Measurements from ENCODE around the gene ARMH4.

ARMH4 gene

DNA sequence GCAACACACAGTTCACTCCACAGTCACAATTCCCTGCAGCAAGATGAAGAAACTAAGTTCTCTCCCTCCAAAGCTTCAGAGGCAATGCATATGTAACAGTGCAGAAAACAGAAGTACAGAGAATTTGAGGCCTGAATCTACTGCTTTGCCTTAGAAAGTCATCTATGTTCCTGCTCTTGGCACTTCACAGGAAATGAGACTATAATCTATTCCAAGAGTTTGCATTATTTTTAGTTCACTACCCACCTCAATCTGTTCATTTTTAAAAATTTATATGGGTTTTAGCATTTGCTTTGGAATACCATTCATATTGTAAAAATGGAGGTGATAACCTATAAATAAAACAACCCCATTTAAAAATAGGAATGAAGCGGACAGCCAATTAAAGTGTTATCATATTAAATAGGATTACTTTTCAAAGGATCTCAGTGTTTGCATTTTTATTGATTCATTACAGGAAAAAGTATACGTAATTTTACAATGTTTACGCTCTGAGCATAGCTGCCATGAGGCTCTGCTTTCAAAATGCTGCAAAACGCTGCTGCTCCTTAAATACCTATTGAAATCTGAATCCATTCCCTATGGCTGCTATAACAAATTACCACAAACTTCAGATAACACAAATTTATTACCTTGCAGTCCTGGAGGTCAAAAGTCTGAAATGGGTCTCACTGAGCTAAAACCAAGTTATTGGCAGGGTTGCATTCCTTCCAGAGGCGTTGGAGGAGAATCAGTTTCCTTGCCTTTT, 60.0 kb downstream of the ARMH4 start:
- DNase-seq (ENCODE audit: low read depth), result no peak
- no peak overlapping the region for H3K4me3 ChIP-seq (ENCODE audit: control insufficient read depth, low read depth, low read length)
- TF ChIP-seq, protein P1, sequence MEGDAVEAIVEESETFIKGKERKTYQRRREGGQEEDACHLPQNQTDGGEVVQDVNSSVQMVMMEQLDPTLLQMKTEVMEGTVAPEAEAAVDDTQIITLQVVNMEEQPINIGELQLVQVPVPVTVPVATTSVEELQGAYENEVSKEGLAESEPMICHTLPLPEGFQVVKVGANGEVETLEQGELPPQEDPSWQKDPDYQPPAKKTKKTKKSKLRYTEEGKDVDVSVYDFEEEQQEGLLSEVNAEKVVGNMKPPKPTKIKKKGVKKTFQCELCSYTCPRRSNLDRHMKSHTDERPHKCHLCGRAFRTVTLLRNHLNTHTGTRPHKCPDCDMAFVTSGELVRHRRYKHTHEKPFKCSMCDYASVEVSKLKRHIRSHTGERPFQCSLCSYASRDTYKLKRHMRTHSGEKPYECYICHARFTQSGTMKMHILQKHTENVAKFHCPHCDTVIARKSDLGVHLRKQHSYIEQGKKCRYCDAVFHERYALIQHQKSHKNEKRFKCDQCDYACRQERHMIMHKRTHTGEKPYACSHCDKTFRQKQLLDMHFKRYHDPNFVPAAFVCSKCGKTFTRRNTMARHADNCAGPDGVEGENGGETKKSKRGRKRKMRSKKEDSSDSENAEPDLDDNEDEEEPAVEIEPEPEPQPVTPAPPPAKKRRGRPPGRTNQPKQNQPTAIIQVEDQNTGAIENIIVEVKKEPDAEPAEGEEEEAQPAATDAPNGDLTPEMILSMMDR (conservative IDR thresholded peaks at IDR 0.05; ENCODE audit: control insufficient read depth, insufficient read depth, low read depth, low read length), result no peak

DNA sequence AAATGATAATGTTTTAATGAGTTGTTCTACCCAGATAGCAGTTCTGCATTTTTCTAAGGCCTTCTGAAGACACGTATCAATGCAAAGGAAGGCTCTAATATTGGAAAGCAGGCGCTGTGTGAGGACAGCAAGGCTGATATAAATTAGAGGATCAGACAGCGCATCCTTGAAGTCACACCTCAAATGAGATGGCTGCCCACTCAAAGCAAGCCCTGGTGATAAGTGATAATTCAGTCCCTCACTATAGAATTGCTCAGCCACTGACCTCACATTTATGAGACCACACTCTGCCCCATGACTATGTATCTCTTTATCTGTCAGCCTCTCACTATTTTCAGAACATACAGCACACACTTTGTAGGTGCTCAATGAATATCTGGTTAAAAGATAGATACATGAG, 62.4 kb downstream of the ARMH4 start:
- H3K4me3 ChIP-seq (ENCODE audit: control insufficient read depth, low read depth, low read length), result no peak overlapping the region
- TF ChIP-seq, protein P1 (conservative IDR thresholded peaks at IDR 0.05; ENCODE audit: control insufficient read depth, insufficient read depth, low read depth, low read length), result no peak
- DNase-seq (ENCODE audit: low read depth), result no peak

DNA sequence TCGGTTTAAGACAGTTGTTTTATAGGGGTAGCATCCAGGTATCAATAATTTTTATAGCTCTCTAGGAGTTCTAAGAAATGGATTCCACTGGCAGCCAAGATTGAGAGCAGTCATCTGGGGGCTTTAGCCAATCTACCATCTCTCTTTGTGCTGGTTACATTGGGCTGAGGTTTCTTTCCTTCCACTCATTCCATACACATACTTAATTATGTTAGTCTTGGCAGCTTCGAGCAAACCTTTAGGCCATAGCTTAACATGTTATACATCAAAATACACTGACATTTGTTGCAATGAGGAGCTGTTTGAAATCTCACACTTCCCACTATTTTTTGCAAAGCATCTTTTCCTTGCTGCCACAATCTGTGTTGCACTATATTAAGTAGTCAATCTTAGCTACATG, 63.1 kb downstream of the ARMH4 start:
- TF ChIP-seq, protein P1 (conservative IDR thresholded peaks at IDR 0.05; ENCODE audit: control insufficient read depth, insufficient read depth, low read depth, low read length), result no peak
- H3K4me3 ChIP-seq (ENCODE audit: control insufficient read depth, low read depth, low read length), result no peak overlapping the region
- no peak for DNase-seq (ENCODE audit: low read depth)

DNA sequence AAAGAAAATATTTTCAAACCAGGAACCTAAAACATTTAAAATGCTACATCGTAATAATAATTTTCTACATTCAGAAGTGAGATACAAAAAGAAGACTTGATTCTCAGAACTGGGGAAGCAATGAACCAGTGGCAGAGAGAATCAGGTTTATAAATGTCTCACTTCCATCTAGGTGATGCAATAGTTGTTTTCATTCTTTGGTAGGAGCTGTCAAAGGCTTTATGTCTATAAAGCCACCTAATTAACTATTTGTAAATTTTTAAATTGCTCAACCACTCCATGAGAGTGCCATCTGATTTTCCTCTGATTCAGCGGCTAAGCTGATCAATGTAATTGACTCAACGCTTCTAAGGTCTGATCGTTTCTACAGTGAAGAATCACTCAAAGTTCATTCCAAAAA, 66.1 kb downstream of the ARMH4 start:
- DNase-seq (ENCODE audit: low read depth), result no peak
- no peak overlapping the region for H3K4me3 ChIP-seq (ENCODE audit: control insufficient read depth, low read depth, low read length)
- TF ChIP-seq, protein P1 (conservative IDR thresholded peaks at IDR 0.05; ENCODE audit: control insufficient read depth, insufficient read depth, low read depth, low read length), result no peak

DNA sequence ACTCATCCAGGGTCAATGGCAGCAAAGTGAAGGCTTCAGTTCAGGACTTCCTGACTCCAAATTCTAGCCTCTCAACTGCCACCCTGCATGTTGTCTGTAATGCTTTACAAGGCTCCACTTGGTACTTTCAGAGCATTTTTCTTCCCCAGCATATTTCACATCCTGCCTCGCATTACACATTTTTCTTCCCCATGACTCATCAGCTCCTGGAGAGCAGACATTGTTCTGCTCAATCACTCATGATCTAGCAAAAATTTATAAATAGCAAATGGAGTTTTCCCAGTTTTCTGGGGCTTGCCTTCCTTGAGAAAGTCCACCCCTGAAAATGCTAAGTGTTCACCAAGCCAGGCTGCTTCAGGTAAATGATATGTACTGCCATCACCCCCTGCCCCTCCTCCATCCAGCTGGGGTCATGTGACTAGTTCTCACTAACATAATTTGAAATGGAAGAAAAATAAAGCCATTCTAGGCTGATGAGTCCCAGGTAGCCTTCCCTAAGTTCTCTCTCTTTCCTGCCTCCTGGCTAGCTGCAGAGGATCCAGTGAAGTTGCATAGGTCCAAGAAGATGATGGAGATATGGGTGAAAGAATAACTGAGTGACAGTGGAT, 69.4 kb downstream of the ARMH4 start:
- no peak overlapping the region for H3K4me3 ChIP-seq (ENCODE audit: control insufficient read depth, low read depth, low read length)
- TF ChIP-seq, protein P1 (conservative IDR thresholded peaks at IDR 0.05; ENCODE audit: control insufficient read depth, insufficient read depth, low read depth, low read length), result no peak
- peak; percentile 89 for DNase-seq (ENCODE audit: low read depth)

DNA sequence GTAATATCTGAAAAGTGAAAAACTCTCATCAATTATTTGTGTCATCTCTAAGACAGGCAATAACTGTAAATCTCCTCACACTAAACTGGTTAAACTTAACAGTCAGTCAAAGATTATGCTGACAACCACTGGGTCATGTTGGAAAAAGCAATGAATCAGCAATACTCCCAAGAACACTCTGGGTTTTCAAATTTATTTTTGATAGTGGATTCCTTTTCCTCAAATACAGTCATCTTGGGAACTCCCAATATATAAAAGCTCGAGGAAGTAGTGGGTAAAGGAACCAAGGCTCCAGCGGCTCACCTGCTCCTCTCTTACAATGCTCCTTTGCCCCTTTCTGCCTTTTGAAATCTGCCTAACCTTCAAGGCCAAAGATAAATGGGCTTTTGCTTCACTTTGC, 70.0 kb downstream of the ARMH4 start:
- DNase-seq (ENCODE audit: low read depth), result peak; percentile 43
- H3K4me3 ChIP-seq (ENCODE audit: control insufficient read depth, low read depth, low read length), result no peak overlapping the region
- TF ChIP-seq, protein P1 (conservative IDR thresholded peaks at IDR 0.05; ENCODE audit: control insufficient read depth, insufficient read depth, low read depth, low read length), result no peak
